Activated CD4-positive, alpha-beta T cell treated with anti-CD3 and anti-CD28 coated beads, Interleukin-2, amount 50 U/mL, for 16 hours (primary cell): ENCODE results near the gene PSAT1.
A peak's percentile ranks its signal among the peaks of the same experiment; 100 is the strongest.

ENCODE experiments used
- DNase-seq: peaks from one replicate; pipeline ENCODE4 v3.0.0-alpha.2; 2020

The PSAT1 gene

DNA sequence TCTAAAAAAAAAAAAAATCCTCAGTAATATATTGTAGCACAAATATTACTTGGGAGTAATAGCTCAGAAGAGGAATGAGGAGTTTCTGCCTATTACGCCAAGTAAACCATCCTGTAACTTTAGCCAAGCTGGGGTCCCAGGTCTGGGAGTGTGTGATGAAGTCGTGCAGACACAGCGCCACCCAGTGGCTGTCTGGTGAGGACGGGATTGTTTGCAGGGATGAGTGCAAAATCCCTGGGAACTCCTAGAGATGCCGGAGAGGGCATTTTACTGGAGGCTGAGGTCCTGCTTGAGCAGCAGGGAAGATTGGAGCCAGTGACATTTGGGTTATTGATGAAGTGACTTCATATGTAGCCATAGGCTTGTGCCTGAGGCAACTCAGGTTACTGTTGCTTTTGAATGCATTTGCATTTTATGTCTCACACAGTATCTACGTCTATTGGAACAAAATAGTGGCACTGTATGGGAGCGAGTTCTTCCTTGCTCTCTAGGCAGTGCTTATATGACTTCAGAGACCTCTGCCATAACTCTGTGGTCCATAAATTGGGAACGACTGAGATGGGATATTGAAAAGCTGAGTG, 72.8 kb downstream of the PSAT1 start:
- peak; percentile 41 for DNase-seq

GRCh38 chr9:78370991-78371390, 74.1 kb downstream of the PSAT1 start:
- DNase-seq = no peak

GRCh38 chr9:78371981-78372380, 75.1 kb downstream of the PSAT1 start:
- DNase-seq = no peak
